ENCODE data around the gene LY86.

- no peak for TF ChIP-seq POLR2A (IDR thresholded peaks at IDR 0.05)
- TF ChIP-seq CTCF (IDR thresholded peaks at IDR 0.05): no peak
Observed at GRCh38 chr6:6701864-6702263, 113.3 kb downstream of the LY86 start.

Measured in thyroid gland (tissue), 4 donors.